HG03280 (cell line): ENCODE data around the gene GATAD2A.

Experiments used
- ATAC-seq: cut with Tn5 transposase; IDR thresholded peaks from one replicate; pipeline ENCODE4 v1.9.1; 2021; ENCODE audit warnings: mild to moderate bottlenecking, moderate library complexity; ENCODE audit not compliant: unreplicated experiment

GATAD2A gene

GRCh38 chr19:19558055-19558454 lies 152.6 kb downstream of the GATAD2A start:
- ATAC-seq, result no peak
